ENCODE results near the gene CHRNA4.

The CHRNA4 gene

DNA sequence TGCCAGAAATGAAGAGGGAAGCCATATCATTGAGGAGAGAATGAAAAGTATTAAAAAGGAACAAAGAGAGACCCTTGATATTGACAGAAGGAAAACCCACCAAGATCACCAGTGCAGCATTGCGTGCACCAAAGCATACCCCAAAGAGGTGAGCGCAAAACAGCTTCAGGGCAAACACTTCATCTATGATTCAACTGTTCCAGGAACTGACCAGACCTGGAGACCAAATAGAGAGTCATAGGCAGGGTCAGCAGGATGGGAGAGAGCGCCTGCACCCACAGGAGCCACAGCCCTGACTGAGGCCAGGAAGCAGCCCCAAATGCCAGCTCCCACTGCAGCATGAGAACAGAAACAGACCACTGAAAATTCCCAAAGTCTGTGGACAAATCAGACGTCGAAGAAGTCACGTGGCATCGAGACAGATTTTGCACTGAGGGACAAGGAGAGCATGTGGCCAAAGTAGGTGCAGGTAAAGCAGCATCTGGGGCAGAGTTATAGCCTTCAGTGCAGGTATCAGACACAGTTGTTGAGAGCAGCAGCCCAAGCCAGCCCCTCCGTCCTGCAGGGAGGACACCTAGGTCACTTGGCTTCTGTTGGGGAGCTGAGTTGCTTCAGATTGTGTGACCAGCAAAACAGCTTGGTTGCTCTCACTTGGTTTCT is 29.3 kb downstream of the CHRNA4 start:
- DNase-seq = no peak

GRCh38 chr20:63330940-63331339 is 30.2 kb downstream of the CHRNA4 start:
- DNase-seq = no peak

- DNase-seq = no peak
These were observed 30.9 kb downstream of the CHRNA4 start for GRCh38 chr20:63330084-63330760.

DNA sequence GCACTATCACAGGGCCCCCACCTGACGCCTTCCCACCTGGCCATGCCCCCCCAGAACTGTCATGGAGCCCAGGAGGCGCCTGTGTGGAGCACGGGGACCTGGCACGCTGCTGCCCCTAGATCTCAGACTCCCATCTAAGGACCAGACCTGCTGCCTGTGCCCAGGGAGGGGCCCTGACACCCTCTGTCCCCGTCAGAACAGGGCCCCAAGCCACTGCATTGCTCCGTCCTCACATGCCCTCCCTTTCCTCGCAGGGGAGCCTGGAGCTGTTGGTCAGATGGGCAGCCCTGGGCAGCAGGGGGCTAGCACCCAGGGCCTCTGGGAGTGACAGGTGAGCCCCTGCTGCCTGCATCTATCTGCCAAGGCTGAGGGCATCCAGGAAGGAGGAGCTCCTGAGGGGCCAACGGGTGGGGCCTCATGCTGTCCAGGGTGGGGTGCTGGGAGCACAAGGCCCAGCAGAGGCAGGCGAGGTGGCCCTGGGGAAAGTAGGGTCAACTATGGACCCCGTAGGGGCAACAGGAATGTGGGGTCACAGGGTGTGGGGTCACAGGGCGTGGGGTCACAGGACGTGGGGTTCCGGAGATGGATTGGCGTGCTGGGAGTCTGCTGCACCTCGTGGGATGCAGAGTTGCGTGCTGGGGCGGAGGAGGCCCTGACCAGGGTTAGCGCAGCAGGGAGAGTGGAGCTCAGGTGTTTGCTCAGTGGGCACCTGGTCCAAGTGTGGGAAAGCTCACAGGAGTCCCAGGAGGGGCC is 31.6 kb downstream of the CHRNA4 start:
- DNase-seq = no peak

DNA sequence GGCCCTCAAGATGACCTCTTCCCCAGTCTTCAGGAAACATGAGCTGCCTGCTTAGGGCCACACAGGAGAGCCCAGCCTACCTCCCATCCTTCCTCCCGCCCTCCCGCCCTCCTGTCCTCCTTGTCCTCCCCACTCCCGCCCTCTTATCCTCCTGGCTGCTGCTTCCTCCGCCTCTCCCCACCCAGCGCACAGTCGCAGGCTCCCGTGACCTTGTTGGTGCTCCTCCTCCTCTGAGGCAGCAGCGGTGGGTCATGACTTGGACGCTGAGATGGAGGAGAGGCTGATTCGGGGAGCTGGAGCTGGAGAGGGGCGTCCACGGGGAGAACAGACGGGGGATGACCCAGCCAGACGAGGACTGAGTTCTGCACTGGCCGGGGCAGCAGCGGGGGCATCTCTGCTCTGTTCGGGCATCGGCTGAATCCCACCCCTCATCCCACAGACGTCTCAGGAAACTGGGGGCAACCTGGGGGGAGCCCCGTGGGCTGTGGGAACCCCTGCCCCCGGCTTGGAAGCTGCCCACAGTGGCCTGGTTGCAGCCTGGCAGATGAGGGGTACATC is 32.4 kb downstream of the CHRNA4 start:
- DNase-seq = no peak

- no peak for DNase-seq
These were observed 33.0 kb downstream of the CHRNA4 start for GRCh38 chr20:63328026-63328700.

DNA sequence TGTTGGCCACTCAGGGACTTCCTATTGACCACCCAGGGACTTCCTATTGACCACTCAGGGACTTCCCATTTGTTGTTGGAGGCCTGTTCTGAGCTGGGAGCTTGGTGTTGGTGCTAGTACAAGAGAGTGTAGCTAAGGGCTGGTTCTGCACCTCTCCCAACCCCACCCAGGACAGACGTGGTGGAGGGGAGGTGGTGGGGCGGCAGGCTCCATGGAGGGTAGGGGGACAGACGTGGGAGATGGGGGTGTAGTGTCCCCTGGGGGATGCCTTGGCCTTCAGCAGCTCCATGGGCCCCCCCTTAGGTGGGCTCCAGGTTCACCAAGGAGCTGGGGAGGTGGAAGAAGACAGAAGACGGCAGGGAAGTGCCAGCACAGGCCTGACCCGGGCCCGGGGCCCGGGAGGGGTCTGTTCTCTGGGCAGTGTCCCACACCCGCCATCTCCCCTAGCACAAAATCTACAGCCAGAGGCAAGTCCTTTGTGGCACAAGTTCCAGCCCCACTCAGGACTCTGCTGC is 33.9 kb downstream of the CHRNA4 start:
- no peak for DNase-seq

DNA sequence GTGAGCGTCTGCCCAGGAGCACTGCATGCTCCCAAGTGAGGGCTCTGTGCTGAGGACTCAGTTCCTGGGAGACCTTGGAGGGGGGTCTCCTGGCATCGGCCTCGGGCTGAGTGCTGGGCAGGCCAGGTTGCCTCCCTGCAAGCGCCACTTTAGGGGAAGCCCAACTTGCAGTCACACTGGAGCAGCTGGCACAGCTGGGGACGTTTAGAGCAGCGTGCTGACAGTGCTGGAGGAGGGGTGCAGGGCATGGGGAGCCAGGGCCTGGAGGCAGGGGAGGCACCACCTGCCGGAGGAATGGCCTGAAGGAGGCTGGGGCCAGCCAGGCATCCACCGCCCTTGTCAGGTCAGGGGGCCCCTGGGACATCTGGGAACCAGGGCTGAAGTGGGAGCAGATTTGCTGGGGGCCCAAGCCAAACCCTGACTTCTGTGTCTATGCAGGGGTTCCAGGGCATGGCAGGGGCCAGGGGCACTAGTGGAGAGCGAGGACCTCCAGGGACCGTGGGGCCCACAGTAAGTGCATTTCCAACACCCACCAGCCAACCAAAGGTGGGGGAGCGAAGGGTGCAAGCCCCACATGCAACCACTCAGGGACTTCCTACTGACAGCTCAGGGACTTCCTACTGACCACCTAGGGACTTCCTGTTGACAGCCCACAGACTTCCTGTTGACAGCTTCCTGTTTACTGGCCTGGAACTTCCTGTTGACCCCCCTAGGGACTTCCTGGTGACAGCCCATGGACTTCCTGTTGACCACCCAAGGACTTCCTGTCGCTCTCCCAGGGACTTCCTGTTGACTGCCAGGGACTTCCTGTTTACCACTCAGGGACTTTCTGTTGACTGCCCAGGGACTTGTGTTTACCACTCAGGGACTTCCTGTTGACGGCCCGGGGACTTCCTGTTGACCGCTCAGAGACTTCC is 34.6 kb downstream of the CHRNA4 start:
- DNase-seq = no peak

DNA sequence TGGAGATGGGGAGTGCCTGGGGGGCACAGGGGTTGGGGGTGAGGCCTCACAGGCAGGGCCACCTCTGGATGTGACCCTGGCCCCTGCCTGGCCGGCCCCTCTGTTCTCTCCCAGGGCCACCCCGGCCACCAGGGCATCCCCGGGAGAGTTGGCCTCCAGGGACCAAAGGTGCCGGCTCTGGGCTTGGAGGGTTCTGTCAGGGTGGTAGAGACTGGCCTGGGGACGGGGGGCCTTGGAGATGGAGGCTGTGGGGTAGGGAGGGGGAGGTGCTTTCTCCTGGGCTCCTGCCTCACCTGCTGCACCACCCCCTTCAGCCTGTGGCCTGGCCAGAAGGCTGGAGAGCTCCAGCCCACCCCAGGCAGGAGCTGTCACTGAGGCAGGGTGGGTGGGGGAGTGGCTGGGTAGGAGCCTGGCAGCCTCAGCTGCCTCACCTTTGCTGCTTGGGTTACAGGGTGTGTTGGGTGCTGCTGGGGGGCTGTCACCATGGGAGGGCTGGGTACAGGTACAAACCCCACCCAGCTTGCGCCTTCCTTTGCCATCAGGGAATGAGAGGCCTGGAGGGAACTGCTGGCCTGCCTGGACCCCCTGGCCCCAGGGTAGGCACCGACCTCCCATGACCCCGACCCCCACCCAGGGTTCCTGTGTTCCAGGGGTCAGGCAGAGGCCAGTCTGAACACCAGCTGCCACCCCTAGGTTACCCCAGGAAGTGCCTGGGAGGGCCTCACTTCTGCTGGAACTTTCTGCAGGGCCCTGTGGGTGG is 35.4 kb downstream of the CHRNA4 start:
- no peak for DNase-seq

GRCh38 chr20:63325021-63325471 is 36.1 kb downstream of the CHRNA4 start:
- DNase-seq = no peak

GRCh38 chr20:63323357-63323981 is 37.7 kb downstream of the CHRNA4 start:
- DNase-seq = no peak

- DNase-seq = no peak
These were observed 38.2 kb downstream of the CHRNA4 start for GRCh38 chr20:63322933-63323273.

DNA sequence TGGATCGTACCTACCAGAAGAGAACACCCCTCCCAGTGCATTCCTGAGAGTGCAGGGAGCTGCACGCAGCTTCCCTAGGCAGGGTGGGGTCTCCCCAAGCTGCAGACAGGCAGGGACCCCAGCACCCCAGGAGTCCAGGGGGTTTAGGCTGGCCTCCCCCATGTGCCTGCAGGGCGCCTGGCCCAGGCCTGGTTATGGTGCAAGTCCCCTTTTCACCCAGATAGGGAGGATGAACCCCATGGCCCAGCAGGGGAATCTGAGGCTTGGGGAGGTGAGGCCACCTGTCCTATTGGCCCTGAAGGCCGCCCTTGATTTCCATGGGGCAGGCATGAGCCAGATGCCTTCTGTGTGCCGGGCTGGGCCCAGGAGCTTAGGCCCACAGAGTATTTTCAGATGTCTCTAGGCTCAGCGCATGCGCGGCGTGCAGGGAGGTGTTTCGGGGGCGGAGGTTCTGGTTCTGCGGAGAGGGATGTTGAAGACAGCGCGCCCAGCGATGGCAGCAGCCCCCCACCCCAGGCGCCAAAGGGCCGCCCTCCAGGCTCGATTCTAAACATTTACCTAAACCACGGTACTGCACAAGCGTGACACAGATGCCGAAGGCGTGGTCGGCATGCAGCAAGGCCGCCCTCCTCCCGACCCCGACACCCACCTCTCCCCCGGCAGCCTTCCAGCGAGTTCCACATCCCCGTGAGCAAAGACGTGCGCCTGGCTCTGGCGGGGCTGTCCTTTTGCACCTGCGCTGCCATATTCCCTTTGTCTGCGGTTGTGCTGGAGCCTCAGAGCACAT is 38.8 kb downstream of the CHRNA4 start:
- no peak for DNase-seq

GRCh38 chr20:63321148-63321831 is 39.9 kb downstream of the CHRNA4 start:
- no peak for DNase-seq

- no peak for DNase-seq
These were observed 40.5 kb downstream of the CHRNA4 start for GRCh38 chr20:63320616-63321147.

- DNase-seq = no peak
These were observed 41.1 kb downstream of the CHRNA4 start for GRCh38 chr20:63320041-63320511.

GRCh38 chr20:63319164-63320040 is 41.7 kb downstream of the CHRNA4 start:
- no peak for DNase-seq
